HG03108 (cell line): ENCODE results near the gene FAM3A.

Experiments
- ATAC-seq: cut with Tn5 transposase; IDR thresholded peaks from one replicate; pipeline ENCODE4 v1.9.1; 2021; ENCODE audit warnings: moderate library complexity; ENCODE audit not compliant: unreplicated experiment

The FAM3A gene

DNA sequence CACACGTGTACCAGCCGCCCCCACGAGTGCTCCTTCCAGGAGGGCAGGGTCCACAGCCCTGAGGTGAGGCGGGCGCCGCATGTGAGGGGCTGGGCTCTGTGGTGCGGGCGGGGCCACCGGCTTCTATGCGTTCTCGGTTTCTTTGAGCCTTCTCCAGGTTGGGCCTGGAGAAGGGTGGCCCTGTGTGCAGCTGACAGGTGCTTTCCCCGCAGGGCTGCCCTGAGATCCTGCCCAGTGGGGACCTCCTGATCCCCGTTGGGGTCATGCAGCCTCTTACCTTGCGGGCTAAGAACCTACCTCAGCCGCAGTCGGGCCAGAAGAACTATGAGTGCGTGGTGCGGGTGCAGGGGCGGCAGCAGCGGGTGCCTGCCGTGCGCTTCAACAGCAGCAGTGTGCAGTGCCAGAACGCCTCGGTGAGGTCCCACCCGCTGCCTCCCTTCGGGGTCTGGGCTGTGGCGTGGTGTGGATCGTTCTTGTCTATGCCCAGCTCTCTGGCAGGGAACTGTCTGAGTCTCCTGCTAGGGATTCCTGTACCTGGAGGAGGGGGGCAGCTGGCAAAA is 51.1 kb downstream of the FAM3A start:
- ATAC-seq: no peak

GRCh38 chrX:154463611-154464220 is 52.3 kb downstream of the FAM3A start:
- ATAC-seq: no peak

DNA sequence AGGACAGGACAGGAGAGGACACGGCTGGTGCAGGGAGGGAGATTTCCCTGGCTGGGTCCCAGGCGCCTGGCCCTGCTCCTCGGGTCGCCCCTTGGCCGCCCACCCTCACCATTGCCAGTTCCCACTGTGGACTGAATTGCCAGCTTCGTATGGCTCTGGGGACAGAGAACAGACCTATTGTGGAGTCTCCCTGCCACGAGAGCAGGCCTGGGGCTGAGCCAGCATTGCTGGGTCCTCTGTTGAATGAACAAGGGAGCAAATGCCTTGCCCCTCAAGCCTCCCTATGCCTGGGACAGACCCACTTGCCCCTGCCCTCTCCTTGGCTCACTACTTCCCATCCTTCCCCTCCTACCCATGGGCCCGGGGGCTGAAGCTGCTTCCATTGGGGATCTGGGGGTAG is 53.6 kb downstream of the FAM3A start:
- ATAC-seq: no peak

DNA sequence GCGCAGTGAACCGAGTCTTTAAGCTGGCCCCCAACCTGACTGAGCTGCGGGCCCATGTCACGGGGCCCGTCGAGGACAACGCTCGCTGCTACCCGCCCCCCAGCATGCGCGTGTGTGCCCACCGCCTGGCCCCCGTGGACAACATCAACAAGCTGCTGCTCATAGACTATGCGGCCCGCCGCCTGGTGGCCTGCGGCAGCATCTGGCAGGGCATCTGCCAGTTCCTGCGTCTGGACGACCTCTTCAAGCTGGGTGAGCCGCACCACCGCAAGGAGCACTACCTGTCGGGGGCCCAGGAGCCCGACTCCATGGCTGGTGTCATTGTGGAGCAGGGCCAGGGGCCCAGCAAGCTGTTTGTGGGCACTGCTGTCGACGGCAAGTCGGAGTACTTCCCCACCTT is 55.7 kb downstream of the FAM3A start:
- ATAC-seq: no peak

GRCh38 chrX:154459832-154460231 is 56.2 kb downstream of the FAM3A start:
- ATAC-seq: no peak

GRCh38 chrX:154458954-154459778 is 56.9 kb downstream of the FAM3A start:
- ATAC-seq: no peak

DNA sequence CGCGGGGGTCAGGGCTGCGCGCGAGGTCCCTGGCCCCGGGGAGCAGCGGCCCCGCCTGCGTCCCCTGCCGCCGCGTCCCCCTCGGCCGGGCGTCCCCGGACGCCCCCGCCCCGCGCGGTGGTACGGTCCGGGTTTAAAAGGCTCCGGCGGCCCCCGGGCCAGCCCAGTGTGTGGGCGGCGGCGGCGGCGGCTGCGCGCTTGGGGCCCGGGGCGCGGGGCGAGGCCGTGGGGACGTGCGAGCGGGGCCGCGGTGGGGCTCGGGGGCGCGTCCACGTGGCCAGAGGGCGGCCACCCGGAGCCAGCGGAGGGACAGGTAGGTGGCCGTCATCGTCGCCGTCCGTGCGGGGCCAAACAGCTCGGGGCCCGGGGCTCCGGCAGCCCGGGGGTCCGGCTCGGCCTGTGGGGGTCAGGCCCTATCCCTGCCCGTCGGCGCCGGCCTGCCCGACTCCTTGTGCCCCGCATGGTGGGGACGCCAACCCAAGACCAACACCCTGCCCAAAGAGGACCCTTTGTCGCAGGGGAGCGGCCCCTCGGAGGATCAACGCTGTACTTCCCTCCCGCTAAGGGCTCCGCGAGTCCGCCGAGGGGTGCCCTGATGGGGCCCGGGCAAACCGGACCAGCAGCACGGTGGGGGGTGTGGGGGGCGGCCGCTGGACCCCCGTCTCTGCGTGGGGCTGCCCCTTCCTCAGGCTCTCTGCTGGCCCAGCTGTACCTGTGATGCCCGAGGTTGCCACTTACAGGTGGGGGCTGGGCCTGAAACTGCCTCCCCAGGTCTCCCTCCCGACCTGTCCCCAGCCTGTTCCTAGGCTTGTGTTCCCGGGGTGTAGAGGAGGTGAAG is 57.7 kb downstream of the FAM3A start, which contains the start of gene PLXNA3:
TSS of gene PLXNA3 (plus strand) at position 166 of the 838 bp plus-strand sequence. CDS start 1,903 bp downstream, outside the sequence.
- ATAC-seq: peak; percentile 48

GRCh38 chrX:154457491-154458115 is 58.4 kb downstream of the FAM3A start:
- ATAC-seq: peak; percentile 50
